ENCODE data around the gene SMO. TPM values are rescaled to one million over a fixed set of nuclear protein-coding genes. Genes with fewer than 3 reads are reported as not detected.
A peak's percentile ranks its signal among the peaks of the same experiment; 100 is the strongest.

The SMO gene
- total and polyA plus RNA-seq, 9 of the 15 experiments (the other 6 are each of a cell fraction or from before 2014, with no cell fraction given): 0.05 to 0.13 (median 0.10) TPM; not detected in 5

DNA sequence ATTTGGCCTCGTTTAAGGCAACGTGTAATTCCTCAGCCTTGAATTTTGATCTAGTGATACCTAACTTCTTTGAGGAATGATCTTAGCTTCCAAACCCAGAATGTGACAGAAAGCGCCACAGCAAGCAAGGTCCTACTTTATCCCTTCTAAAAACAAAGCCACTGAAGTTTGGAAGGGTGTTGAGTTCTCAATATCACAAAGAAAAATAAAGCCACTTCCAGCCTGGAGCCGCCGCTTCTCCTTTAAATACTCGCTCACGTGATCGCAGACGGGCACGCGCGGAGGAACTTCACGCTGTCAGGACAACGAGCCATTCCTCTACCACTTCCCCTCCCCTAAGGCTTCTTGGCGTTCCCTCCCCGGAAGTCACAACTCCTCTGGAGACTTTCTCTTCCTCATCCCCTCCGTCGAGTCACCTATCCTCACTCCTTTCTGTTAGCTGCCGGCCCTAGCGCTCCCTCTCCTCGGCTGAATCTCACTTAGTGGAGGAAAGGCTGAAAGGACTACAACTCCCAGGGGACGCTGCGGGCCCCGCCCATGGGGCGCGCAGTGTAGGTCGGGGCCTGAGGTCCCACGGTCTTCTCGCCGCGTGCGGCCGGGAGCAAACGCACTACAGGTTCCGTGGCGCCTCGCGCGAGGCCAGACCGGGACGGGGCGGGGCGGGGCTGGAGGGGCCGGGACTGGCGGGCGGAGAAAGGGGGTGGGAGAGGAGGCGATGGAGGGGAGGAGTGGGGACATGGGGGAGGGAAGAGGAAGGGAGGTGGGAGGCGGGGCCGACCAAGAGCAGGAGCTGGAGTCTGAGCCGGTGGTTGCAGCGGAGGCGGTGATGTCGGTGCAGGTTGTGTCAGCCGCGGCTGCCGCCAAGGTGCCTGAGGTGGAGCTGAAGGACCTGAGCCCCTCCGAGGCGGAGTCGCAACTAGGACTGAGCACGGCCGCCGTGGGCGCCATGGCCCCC, 36.1 kb downstream of the SMO start, which contains the start of gene AHCYL2 (continued):
- TF ChIP-seq, protein P1, sequence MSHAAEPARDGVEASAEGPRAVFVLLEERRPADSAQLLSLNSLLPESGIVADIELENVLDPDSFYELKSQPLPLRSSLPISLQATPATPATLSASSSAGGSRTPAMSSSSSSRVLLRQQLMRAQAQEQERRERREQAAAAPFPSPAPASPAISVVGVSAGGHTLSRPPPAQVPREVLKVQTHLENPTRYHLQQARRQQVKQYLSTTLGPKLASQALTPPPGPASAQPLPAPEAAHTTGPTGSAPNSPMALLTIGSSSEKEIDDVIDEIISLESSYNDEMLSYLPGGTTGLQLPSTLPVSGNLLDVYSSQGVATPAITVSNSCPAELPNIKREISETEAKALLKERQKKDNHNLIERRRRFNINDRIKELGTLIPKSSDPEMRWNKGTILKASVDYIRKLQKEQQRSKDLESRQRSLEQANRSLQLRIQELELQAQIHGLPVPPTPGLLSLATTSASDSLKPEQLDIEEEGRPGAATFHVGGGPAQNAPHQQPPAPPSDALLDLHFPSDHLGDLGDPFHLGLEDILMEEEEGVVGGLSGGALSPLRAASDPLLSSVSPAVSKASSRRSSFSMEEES (CRISPR knock-in tag; IDR thresholded peaks at IDR 0.05): peak; percentile 98
- TF ChIP-seq KLF6 (CRISPR knock-in tag; IDR thresholded peaks at IDR 0.05; ENCODE audit: borderline replicate concordance) (peak; percentile 84; the same call in 1 of the 2 replicates), YY1 (IDR thresholded peaks at IDR 0.05; ENCODE audit: borderline replicate concordance in 1 of 3, control insufficient read depth in 1 of 3, extremely low read depth in 1 of 3, insufficient read depth in 3 of 3, insufficient read length in 1 of 3, insufficient replicate concordance in 2 of 3, low read depth in 1 of 3, low read length in 2 of 3) (peak in 2 of 3 experiments; percentile 76 to 82), USF2 (CRISPR knock-in tag; IDR thresholded peaks at IDR 0.05) (peak; percentile 96), MED1 (CRISPR knock-in tag; IDR thresholded peaks at IDR 0.05; ENCODE audit: borderline replicate concordance) (no peak), BCOR (IDR thresholded peaks at IDR 0.05) (peak; percentile 57), C11orf30 (IDR thresholded peaks at IDR 0.05; ENCODE audit: low read depth) (peak; percentile 45), SUPT5H (IDR thresholded peaks at IDR 0.05) (peak; percentile 72; the same call in 1 of the 2 replicates), SMAD3 (CRISPR knock-in tag; conservative IDR thresholded peaks at IDR 0.05) (peak; percentile 81; the same call in 1 of the 2 replicates), HIVEP1 (CRISPR knock-in tag; IDR thresholded peaks at IDR 0.05) (no peak), HDAC2 (IDR thresholded peaks at IDR 0.05) (peak; percentile 84), KAT7 (CRISPR knock-in tag; IDR thresholded peaks at IDR 0.05; ENCODE audit: borderline replicate concordance) (peak; percentile 57; the same call in 1 of the 2 replicates), CBX3 (IDR thresholded peaks at IDR 0.05; ENCODE audit: borderline replicate concordance in 1 of 2, low read length in 2 of 2) (peak in 1 of 2 experiments; percentile 91; a peak in 1 of 3 replicates), KDM1A (IDR thresholded peaks at IDR 0.05) (peak in 1 of 2 experiments; percentile 62; a peak in 1 of 4 replicates), CREB5 (CRISPR knock-in tag; IDR thresholded peaks at IDR 0.05) (no peak), RCOR1 (IDR thresholded peaks at IDR 0.05; ENCODE audit: borderline replicate concordance in 1 of 2, low read depth in 2 of 2, low read length in 2 of 2) (peak in 1 of 2 experiments; percentile 78; a peak in 2 of 4 replicates)
- TF ChIP-seq, protein P2, sequence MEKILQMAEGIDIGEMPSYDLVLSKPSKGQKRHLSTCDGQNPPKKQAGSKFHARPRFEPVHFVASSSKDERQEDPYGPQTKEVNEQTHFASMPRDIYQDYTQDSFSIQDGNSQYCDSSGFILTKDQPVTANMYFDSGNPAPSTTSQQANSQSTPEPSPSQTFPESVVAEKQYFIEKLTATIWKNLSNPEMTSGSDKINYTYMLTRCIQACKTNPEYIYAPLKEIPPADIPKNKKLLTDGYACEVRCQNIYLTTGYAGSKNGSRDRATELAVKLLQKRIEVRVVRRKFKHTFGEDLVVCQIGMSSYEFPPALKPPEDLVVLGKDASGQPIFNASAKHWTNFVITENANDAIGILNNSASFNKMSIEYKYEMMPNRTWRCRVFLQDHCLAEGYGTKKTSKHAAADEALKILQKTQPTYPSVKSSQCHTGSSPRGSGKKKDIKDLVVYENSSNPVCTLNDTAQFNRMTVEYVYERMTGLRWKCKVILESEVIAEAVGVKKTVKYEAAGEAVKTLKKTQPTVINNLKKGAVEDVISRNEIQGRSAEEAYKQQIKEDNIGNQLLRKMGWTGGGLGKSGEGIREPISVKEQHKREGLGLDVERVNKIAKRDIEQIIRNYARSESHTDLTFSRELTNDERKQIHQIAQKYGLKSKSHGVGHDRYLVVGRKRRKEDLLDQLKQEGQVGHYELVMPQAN (IDR thresholded peaks at IDR 0.05; ENCODE audit: borderline replicate concordance): peak; percentile 78; the same call in 1 of the 2 replicates

Data from K562 (cell line).